Cardiac fibroblast (primary cell): Measurements from ENCODE around the gene DDX46.
A peak's percentile ranks its signal among the peaks of the same experiment; 100 is the strongest.
"Not testable (repeated sequence)": the region's sequence is repeated elsewhere in the genome, so short reads cannot be mapped to it uniquely, and the experiment has no call there.

Experiments used
- DNase-seq, 2 donors: peaks; one replicate each; pipeline versions ENCODE4 v3.0.0 to v3.0.0-alpha.2; 2010; ENCODE audit warnings: low read depth in 2 of 2
- H3K4me3 ChIP-seq, 2 donors: replicated peaks in 1 of 2; 1 replicate in 1 of 2; 2 replicates in 1 of 2; pipeline ENCODE4 v1.5.1; 2011; ENCODE audit warnings: low read depth in 2 of 2, low read length in 2 of 2, mild to moderate bottlenecking in 2 of 2, moderate library complexity in 1 of 2
- TF ChIP-seq, protein P1 (sequence below): IDR thresholded peaks from one replicate; pipeline ENCODE4 v1.5.1; 2011; ENCODE audit warnings: low read depth, mild to moderate bottlenecking, low read length, inconsistent platforms

DDX46 gene

DNA sequence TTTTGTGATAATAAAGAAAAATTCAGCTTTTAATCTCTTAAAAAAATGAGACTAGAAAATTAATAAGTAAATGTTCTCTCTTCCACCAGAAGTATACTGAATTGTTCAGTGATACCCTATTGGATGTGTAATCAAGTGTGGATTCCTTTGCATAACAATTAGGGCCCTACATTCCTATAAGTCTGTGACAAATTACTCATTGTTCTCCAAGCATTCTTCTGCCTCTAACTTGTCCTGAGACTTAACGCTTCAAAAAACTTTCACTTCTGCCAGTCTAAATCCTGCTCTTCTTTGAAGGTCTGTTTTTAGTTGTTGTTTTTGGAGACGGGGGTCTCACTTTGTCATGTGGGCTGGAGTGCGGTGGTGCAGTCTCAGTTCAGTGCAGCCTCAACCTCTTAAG lies 9.2 kb upstream of the DDX46 start:
- no peak overlapping the region for H3K4me3 ChIP-seq
- DNase-seq, result no peak
- TF ChIP-seq, protein P1, sequence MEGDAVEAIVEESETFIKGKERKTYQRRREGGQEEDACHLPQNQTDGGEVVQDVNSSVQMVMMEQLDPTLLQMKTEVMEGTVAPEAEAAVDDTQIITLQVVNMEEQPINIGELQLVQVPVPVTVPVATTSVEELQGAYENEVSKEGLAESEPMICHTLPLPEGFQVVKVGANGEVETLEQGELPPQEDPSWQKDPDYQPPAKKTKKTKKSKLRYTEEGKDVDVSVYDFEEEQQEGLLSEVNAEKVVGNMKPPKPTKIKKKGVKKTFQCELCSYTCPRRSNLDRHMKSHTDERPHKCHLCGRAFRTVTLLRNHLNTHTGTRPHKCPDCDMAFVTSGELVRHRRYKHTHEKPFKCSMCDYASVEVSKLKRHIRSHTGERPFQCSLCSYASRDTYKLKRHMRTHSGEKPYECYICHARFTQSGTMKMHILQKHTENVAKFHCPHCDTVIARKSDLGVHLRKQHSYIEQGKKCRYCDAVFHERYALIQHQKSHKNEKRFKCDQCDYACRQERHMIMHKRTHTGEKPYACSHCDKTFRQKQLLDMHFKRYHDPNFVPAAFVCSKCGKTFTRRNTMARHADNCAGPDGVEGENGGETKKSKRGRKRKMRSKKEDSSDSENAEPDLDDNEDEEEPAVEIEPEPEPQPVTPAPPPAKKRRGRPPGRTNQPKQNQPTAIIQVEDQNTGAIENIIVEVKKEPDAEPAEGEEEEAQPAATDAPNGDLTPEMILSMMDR, result no peak

DNA sequence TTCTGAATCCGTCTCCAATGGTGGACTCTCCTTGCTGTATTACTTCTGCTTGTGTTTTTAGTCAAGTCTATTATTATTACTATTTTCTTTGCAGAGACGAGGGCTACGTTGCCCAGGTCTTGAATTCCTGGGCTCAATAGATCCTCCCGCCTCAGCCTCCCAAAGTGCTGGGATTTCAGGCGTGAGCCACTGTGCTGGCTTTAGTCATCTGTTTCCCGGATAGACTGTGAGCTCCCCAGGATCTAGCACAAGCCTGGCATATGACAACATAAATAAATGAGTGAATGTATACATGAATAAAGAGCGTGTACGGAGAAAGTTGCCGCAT lies 439 bp upstream of the DDX46 start:
- TF ChIP-seq, protein P1, result no peak
- H3K4me3 ChIP-seq, result peak overlapping the region; percentile 87 to 99
- DNase-seq, result no peak

DNA sequence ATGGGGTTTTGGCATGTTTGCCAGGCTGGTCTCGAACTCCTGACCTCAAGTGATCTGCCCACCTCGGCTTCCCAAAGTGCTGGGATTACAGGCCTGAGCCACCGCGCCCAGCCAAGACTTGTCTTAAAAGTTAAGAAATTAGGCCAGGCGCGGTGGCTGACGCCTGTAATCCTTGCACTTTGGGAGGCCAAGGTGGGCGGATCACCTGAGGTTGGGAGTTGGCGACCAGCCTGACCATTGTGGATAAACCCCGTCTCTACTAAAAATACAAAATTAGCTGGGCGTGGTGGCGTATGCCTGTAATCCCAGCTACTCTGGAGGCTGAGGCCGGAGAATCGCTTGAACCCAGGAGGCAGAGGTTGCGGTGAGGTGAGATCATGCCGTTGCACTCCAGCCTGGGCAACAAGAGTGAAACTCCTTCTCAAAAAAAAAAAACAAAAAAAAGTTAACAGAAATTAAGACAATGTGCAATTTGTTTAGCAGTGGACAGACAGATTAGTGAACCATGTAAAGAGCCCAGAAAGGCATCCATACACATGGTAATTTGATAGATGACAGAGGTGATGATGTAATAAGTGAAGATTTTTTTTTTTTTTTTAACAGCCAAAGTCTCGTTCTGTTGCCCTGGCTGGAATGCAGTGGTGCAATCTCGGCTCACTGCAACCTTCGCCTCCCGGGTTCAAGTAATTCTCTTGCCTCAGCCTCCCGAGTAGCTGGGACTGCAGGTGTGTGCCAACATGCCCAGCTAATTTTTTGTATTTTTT lies 9.1 kb downstream of the DDX46 start:
- not testable (repeated sequence) for DNase-seq, H3K4me3 ChIP-seq

DNA sequence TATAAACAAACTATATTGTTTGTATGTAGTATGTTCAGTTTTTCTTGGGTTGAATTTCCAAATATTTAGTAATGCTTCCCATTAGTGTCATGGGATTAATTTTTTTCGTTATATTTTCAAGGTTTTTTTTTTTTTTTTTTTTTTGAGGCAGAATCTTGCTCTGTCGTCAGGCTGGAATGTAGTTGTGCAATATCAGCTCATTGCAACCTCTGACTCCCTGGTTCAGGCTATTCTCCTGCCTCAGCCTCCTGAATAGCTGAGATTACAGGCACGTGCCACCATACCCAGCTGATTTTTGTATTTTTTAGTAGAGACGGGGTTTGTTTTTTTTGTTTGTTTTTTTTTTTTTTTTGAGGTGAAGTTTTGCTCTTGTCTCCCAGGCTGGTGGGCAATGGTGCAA lies 10.6 kb downstream of the DDX46 start:
- no peak overlapping the region for H3K4me3 ChIP-seq
- DNase-seq, result peak; percentile 78
- TF ChIP-seq, protein P1, result no peak

DNA sequence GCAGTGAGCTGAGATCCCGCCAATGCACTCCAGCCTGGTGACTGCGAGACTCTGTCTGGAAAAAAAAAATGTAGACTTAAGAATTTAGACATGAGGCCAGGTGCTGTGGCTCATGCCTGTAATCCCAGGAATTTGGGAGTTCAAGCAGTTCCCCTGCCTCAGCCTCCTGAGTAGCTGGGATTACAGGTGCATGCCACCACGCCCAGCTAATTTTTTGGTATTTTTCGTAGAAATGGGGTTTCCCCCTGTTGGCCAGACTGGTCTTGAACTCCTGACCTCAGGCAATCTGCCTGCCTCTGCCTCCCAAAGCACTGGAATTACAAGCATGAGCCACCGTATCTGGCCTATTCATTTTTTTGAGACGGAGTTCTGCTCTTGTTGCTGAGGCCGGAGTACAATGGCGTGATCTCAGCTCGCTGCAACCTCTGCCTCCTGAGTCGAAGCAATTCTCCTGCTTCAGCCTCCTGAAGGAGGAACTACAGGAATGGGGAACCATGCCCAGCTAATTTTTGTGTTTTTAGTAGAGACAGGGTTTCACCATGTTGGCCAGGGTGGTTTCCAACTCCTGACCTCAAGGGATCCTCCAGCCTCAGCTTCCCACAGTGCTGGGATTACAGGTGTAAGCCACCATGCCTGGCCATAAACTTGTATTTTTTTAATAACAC lies 14.0 kb downstream of the DDX46 start:
- TF ChIP-seq, protein P1, result no peak

DNA sequence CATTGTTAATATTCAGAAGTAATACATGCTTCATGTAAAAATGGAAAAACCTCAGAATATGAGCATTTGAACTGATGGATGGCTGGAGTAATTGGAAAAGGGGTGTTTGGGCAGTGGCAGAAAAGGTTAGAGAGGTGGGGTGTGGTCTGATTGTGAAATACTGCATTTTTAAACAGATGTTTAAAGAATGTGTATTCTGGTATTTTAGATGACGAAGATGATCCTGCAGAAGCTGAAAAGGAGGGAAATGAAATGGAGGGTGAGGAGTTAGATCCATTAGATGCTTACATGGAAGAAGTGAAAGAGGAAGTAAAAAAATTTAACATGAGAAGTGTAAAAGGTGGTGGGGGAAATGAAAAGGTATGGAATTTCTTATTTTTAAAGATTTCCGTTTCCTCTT lies 18.8 kb downstream of the DDX46 start:
- no peak overlapping the region for H3K4me3 ChIP-seq
- DNase-seq, result no peak
- TF ChIP-seq, protein P1, result no peak

More for the DNA sequence above, 14.0 kb downstream of the DDX46 start:
- no peak overlapping the region for H3K4me3 ChIP-seq
- DNase-seq, result no peak

DNA sequence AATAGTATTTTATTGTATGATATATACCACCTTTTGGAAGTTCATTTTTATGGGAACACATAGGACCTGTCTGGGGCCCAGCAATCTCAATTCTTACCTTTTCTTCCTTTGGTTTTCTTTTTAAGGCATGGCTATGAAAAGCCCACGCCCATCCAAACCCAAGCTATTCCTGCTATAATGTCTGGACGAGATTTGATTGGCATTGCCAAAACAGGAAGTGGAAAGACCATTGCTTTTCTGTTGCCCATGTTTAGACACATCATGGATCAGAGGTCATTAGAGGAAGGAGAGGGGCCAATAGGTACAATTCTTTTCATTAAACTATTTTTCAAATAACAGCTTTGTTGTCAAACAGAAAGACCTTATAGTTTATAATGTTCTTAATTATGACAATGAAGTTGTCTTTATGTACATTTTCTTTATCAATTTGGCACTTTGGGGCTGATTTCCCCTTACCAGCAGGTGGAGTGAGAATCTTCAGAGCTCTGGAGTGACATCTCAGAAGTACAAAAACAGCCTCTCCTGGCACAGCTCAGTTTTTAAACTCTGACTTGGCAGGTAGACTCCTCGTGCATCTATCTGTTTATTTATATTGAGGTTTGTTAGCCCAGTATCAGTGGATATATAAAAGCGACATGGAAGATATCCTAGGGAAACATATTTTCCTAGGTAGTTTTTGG lies 25.8 kb downstream of the DDX46 start:
- TF ChIP-seq, protein P1, result peak; percentile 6
- no peak overlapping the region for H3K4me3 ChIP-seq
- peak in 1 of 2 donors; percentile 15 for DNase-seq
